Measurements from ENCODE around the gene PRKAG1.

The PRKAG1 gene

DNA sequence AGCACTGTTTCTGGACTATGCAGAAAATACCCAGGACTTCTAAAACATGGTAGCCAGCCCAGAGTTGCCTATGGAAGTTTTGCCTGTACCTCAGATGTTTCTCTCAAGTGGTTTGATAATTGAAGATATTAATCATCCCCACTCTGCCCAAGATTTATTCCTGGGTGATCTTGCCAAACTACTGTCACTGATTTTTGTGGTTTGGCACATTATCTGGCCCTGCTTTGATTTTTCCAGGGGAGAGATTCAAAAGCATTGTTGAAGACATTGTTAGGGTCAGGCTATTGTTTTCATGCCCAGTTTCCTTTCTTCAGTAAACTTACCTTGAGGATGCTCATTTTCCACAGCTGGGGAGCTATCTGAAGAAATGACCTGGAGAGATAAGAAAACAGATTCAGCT, 5.8 kb downstream of the PRKAG1 start:
- Histone ChIP-seq H3K79me2 (ENCODE audit: insufficient read depth, low read length) (peaks cover 31% of the 10 kb centered on the region), H3K9ac (ENCODE audit: low read depth, low read length) (no peak overlapping the region), H3K4me3 (ENCODE audit: low read depth in 1 of 2, low read length in 2 of 2) (no peak overlapping the region), H3K9me3 (ENCODE audit: insufficient read depth, low read length, severe bottlenecking) (no peaks in the 10 kb centered on the region), H3K4me2 (ENCODE audit: insufficient read depth, low read length) (no peak overlapping the region), H3K4me1 (ENCODE audit: insufficient read depth, low read length) (peaks cover 16% of the 10 kb centered on the region), H3K36me3 (ENCODE audit: insufficient read depth, low read length) (peaks cover 31% of the 10 kb centered on the region), H4K20me1 (ENCODE audit: insufficient read depth, low read length) (no peaks in the 10 kb centered on the region), H3K27ac (ENCODE audit: low read length) (no peak overlapping the region), H3K27me3 (ENCODE audit: insufficient read depth, low read length, poor library complexity) (no peaks in the 10 kb centered on the region), H2AFZ (ENCODE audit: low read depth, low read length) (no peak overlapping the region)
- TF ChIP-seq, protein P1, sequence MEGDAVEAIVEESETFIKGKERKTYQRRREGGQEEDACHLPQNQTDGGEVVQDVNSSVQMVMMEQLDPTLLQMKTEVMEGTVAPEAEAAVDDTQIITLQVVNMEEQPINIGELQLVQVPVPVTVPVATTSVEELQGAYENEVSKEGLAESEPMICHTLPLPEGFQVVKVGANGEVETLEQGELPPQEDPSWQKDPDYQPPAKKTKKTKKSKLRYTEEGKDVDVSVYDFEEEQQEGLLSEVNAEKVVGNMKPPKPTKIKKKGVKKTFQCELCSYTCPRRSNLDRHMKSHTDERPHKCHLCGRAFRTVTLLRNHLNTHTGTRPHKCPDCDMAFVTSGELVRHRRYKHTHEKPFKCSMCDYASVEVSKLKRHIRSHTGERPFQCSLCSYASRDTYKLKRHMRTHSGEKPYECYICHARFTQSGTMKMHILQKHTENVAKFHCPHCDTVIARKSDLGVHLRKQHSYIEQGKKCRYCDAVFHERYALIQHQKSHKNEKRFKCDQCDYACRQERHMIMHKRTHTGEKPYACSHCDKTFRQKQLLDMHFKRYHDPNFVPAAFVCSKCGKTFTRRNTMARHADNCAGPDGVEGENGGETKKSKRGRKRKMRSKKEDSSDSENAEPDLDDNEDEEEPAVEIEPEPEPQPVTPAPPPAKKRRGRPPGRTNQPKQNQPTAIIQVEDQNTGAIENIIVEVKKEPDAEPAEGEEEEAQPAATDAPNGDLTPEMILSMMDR (IDR thresholded peaks at IDR 0.05; ENCODE audit: borderline replicate concordance, extremely low read depth, low read length, poor library complexity, severe bottlenecking), result no peak
- TF ChIP-seq EZH2 (IDR thresholded peaks at IDR 0.05; ENCODE audit: borderline replicate concordance, low read depth, low read length, severe bottlenecking), result no peak
- DNase-seq (no peak), ATAC-seq (ENCODE audit: insufficient read depth, low read depth) (no peak)

DNA sequence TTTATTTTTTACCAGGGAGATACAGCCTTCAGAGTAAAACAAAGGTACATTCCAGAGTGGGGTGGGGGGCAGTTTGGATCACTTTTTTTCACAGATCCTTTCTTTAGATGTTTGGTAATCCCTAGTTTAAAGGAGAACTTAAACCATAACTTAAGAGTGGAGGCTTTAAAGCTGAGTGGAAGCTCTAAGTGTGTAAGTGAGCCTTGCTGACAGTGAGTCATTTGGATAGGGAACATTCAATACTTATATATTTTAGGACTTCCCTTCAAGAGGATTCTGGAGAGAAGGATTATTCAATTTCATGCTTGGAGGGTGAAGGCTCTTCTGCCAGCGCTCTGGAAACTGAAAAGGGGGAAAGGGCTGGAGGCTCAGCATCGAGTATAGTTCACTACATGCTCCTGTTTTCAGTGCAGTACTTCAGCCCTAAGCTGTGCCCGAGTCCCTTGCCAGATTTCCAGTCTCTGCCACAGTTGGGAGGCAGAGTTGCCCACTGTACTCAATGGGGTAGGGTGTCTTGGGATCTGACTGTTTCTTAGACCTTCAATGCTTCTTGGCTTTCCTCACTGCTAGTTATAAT, 8.4 kb downstream of the PRKAG1 start:
- Histone ChIP-seq H3K27me3 (ENCODE audit: insufficient read depth, low read length, poor library complexity) (no peaks in the 10 kb centered on the region), H3K27ac (ENCODE audit: low read length) (no peak overlapping the region), H4K20me1 (ENCODE audit: insufficient read depth, low read length) (no peaks in the 10 kb centered on the region), H3K4me2 (ENCODE audit: insufficient read depth, low read length) (no peak overlapping the region), H2AFZ (ENCODE audit: low read depth, low read length) (no peak overlapping the region), H3K4me3 (ENCODE audit: low read depth in 1 of 2, low read length in 2 of 2) (no peak overlapping the region), H3K9me3 (ENCODE audit: insufficient read depth, low read length, severe bottlenecking) (no peaks in the 10 kb centered on the region), H3K36me3 (ENCODE audit: insufficient read depth, low read length) (peaks cover 37% of the 10 kb centered on the region), H3K79me2 (ENCODE audit: insufficient read depth, low read length) (peaks cover 10% of the 10 kb centered on the region), H3K9ac (ENCODE audit: low read depth, low read length) (no peak overlapping the region), H3K4me1 (ENCODE audit: insufficient read depth, low read length) (no peaks in the 10 kb centered on the region)
- DNase-seq (no peak), ATAC-seq (ENCODE audit: insufficient read depth, low read depth) (no peak)
- TF ChIP-seq, protein P1 (IDR thresholded peaks at IDR 0.05; ENCODE audit: borderline replicate concordance, extremely low read depth, low read length, poor library complexity, severe bottlenecking), result no peak
- no peak for TF ChIP-seq EZH2 (IDR thresholded peaks at IDR 0.05; ENCODE audit: borderline replicate concordance, low read depth, low read length, severe bottlenecking)

DNA sequence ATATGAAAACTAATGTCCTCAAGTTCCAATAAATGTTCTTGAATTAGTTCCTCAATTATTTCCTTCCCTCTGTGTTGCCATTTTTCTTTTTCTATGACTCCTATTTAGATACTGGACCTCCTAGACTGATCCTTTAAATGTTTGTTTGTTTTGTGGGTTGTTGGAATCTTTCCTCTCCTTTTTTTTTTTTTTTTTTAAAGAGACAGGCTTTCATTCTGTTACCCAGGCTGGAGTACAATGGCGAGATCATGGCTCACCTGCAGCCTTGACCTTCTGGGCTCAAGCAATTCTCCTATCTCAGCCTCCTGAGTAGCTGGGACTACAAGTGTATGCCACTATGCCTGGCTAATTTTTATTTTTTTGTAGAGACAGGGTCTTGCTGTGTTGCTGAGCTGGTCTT, 9.6 kb downstream of the PRKAG1 start:
- DNase-seq, result no peak
- ATAC-seq (ENCODE audit: insufficient read depth, low read depth), result no peak
- H3K79me2 ChIP-seq (ENCODE audit: insufficient read depth, low read length), result no peaks in the 10 kb centered on the region
- no peaks in the 10 kb centered on the region for H4K20me1 ChIP-seq (ENCODE audit: insufficient read depth, low read length)
- H2AFZ ChIP-seq (ENCODE audit: low read depth, low read length), result no peak overlapping the region
- no peak overlapping the region for H3K4me2 ChIP-seq (ENCODE audit: insufficient read depth, low read length)
- H3K9me3 ChIP-seq (ENCODE audit: insufficient read depth, low read length, severe bottlenecking), result no peaks in the 10 kb centered on the region
- H3K4me3 ChIP-seq (ENCODE audit: low read depth in 1 of 2, low read length in 2 of 2), result no peak overlapping the region
- H3K27ac ChIP-seq (ENCODE audit: low read length), result no peak overlapping the region
- H3K36me3 ChIP-seq (ENCODE audit: insufficient read depth, low read length), result peaks cover 48% of the 10 kb centered on the region
- H3K4me1 ChIP-seq (ENCODE audit: insufficient read depth, low read length), result no peaks in the 10 kb centered on the region
- H3K27me3 ChIP-seq (ENCODE audit: insufficient read depth, low read length, poor library complexity), result no peaks in the 10 kb centered on the region
- H3K9ac ChIP-seq (ENCODE audit: low read depth, low read length), result no peak overlapping the region
- no peak for TF ChIP-seq EZH2 (IDR thresholded peaks at IDR 0.05; ENCODE audit: borderline replicate concordance, low read depth, low read length, severe bottlenecking)
- TF ChIP-seq, protein P1 (IDR thresholded peaks at IDR 0.05; ENCODE audit: borderline replicate concordance, extremely low read depth, low read length, poor library complexity, severe bottlenecking), result no peak

All from DND-41 (cell line).